Measurements from ENCODE around the gene PDCD4.
A peak's percentile ranks its signal among the peaks of the same experiment; 100 is the strongest.

The PDCD4 gene

GRCh38 chr10:110918643-110919348 is 47.1 kb downstream of the PDCD4 start, which contains the start of gene BBIP1:
Gene BBIP1, minus strand, starts transcription at chr10:110919180. Its CDS starts 1,023 bp downstream, at chr10:110918157.
- TF ChIP-seq CTCF (IDR thresholded peaks at IDR 0.05; ENCODE audit: low read depth, low read length, poor library complexity, severe bottlenecking) (no peak), EZH2phosphoT487 (IDR thresholded peaks at IDR 0.05; ENCODE audit: borderline replicate concordance, low read length) (no peak)
- Histone ChIP-seq H3K27me3 (ENCODE audit: control insufficient read depth, low read length) (no peaks in the 10 kb centered on the region), H3K36me3 (ENCODE audit: control insufficient read depth, low read length) (peaks cover 27% of the 10 kb centered on the region), H4K20me1 (ENCODE audit: control insufficient read depth, insufficient read depth, low read depth, low read length) (peaks cover 17% of the 10 kb centered on the region), H3K79me2 (ENCODE audit: control insufficient read depth, low read length) (peaks cover 47% of the 10 kb centered on the region), H3K4me1 (ENCODE audit: control insufficient read depth, low read length) (peaks cover 63% of the 10 kb centered on the region), H3K9me3 (ENCODE audit: control insufficient read depth, insufficient read depth, low read length) (no peaks in the 10 kb centered on the region), H3K4me2 (ENCODE audit: low read length) (peak within 1 kb of the TSS; percentile 88), H3K27ac (ENCODE audit: low read depth, low read length) (peak within 1 kb of the TSS; percentile 93), H3K4me3 (ENCODE audit: low read length) (peak within 1 kb of the TSS; percentile 88), H3F3A (ENCODE audit: control insufficient read depth, insufficient read depth) (peaks cover 8% of the 10 kb centered on the region), H3K9me2 (replicated peaks; ENCODE audit: control insufficient read depth, low read length) (no peaks in the 10 kb centered on the region)

- peaks cover 67% of the 10 kb centered on the region for H3K4me1 ChIP-seq (ENCODE audit: control insufficient read depth, low read length)
- no peak for TF ChIP-seq EZH2phosphoT487 (IDR thresholded peaks at IDR 0.05; ENCODE audit: borderline replicate concordance, low read length)
- TF ChIP-seq CTCF (IDR thresholded peaks at IDR 0.05; ENCODE audit: low read depth, low read length, poor library complexity, severe bottlenecking) = no peak
- H3K9me3 ChIP-seq (ENCODE audit: control insufficient read depth, insufficient read depth, low read length) = no peaks in the 10 kb centered on the region
- peaks cover 8% of the 10 kb centered on the region for H3F3A ChIP-seq (ENCODE audit: control insufficient read depth, insufficient read depth)
- peaks cover 22% of the 10 kb centered on the region for H4K20me1 ChIP-seq (ENCODE audit: control insufficient read depth, insufficient read depth, low read depth, low read length)
- peak within 1 kb of the TSS; percentile 88 for H3K4me2 ChIP-seq (ENCODE audit: low read length)
- peaks cover 53% of the 10 kb centered on the region for H3K79me2 ChIP-seq (ENCODE audit: control insufficient read depth, low read length)
- H3K4me3 ChIP-seq (ENCODE audit: low read length) = peak within 1 kb of the TSS; percentile 88
- H3K9me2 ChIP-seq (replicated peaks; ENCODE audit: control insufficient read depth, low read length) = no peaks in the 10 kb centered on the region
- H3K27me3 ChIP-seq (ENCODE audit: control insufficient read depth, low read length) = no peaks in the 10 kb centered on the region
- H3K27ac ChIP-seq (ENCODE audit: low read depth, low read length) = peak within 1 kb of the TSS; percentile 93
- H3K36me3 ChIP-seq (ENCODE audit: control insufficient read depth, low read length) = peaks cover 32% of the 10 kb centered on the region
Measured at GRCh38 chr10:110919349-110919931, 47.7 kb downstream of the PDCD4 start, which contains the start of gene SHOC2. Gene SHOC2, plus strand, starts transcription at chr10:110919604. Its CDS starts 44,755 bp downstream, at chr10:110964359.

DNA sequence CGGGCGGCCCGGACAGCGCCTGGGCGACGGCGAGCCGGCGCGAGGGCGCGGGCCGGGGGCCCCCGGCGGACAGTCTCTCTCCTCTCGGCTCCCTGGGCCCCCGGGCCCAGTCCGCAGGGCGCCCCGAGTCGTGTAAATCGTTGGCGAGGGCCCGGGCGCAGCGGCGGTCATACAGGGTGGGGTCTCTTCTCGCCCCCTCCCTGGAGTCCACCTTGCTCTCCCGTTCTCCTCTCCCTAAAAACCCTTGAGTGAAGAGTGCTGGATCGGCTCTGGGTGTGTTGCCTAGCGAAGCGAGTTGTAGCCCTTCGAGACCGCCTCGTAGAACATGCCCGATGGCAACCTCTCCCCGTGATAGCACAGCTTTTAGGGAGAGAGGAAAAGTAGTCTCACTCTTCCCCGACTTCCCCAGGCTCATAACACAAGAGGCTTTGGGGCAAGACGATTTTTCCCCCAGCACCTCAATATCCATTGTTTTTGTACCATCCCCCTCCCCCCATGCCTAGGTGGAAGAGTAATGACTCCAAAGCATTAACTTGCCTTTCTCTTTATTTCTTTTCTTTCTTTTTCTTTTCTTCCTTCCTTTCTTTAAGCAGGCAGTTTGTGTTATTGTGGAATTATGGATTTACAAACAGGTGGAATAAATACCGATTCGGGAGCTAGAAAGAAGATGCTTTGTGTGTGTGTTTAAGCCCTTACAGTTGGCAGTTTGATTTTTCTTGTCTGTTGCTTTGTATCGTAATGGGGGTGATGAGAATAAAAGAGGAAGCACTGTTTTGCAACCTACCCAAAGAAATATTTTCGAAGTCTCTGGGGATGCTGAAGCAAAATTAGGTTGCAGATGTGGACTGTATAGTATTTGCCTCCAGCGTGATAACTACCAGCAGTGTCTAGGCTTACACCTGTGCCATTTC is 48.5 kb downstream of the PDCD4 start:
- no peaks in the 10 kb centered on the region for H3K9me2 ChIP-seq (replicated peaks; ENCODE audit: control insufficient read depth, low read length)
- H3F3A ChIP-seq (ENCODE audit: control insufficient read depth, insufficient read depth) = peaks cover 8% of the 10 kb centered on the region
- H3K27ac ChIP-seq (ENCODE audit: low read depth, low read length) = peak overlapping the region; percentile 93
- peaks cover 61% of the 10 kb centered on the region for H3K79me2 ChIP-seq (ENCODE audit: control insufficient read depth, low read length)
- H4K20me1 ChIP-seq (ENCODE audit: control insufficient read depth, insufficient read depth, low read depth, low read length) = peaks cover 24% of the 10 kb centered on the region
- peak overlapping the region; percentile 64 for H3K4me2 ChIP-seq (ENCODE audit: low read length)
- TF ChIP-seq CTCF (IDR thresholded peaks at IDR 0.05; ENCODE audit: low read depth, low read length, poor library complexity, severe bottlenecking) = no peak
- no peak for TF ChIP-seq EZH2phosphoT487 (IDR thresholded peaks at IDR 0.05; ENCODE audit: borderline replicate concordance, low read length)
- peaks cover 66% of the 10 kb centered on the region for H3K4me1 ChIP-seq (ENCODE audit: control insufficient read depth, low read length)
- H3K36me3 ChIP-seq (ENCODE audit: control insufficient read depth, low read length) = peaks cover 32% of the 10 kb centered on the region
- H3K9me3 ChIP-seq (ENCODE audit: control insufficient read depth, insufficient read depth, low read length) = no peaks in the 10 kb centered on the region
- no peaks in the 10 kb centered on the region for H3K27me3 ChIP-seq (ENCODE audit: control insufficient read depth, low read length)
- peak overlapping the region; percentile 86 for H3K4me3 ChIP-seq (ENCODE audit: low read length)

Measured in DOHH2 (cell line).